ENCODE results near the gene ITGAD. TPM values are rescaled to one million over a fixed set of nuclear protein-coding genes. Genes with fewer than 3 reads are reported as not detected.
A peak's percentile ranks its signal among the peaks of the same experiment; 100 is the strongest.

ITGAD gene
- total RNA-seq, 4 donors from 2014 or later: 0.27 TPM; not detected in 3

GRCh38 chr16:31467151-31467773 lies 74.1 kb downstream of the ITGAD start:
- no peak for TF ChIP-seq CTCF (IDR thresholded peaks at IDR 0.05)
- no peak for TF ChIP-seq POLR2A (IDR thresholded peaks at IDR 0.05)
- TF ChIP-seq POLR2AphosphoS5 (IDR thresholded peaks at IDR 0.05): no peak
- TF ChIP-seq EP300 (IDR thresholded peaks at IDR 0.05): no peak
- peaks cover 0 to 17% (median 0%) of the 10 kb centered on the region in 3 donors for H3K4me1 ChIP-seq
- H3K27me3 ChIP-seq: no peaks in the 10 kb centered on the region
- H3K9me3 ChIP-seq: no peaks in the 10 kb centered on the region
- peaks cover 0 to 51% of the 10 kb centered on the region in 2 donors for H3K36me3 ChIP-seq
- no peak overlapping the region for H3K4me3 ChIP-seq
- H3K27ac ChIP-seq: no peak overlapping the region
- 65% methylated on average over 3 of the region's 5 CpGs; no CpG with 5 or more reads in 1 of the 2 donors for WGBS, 2 donors (ENCODE audit: low coverage in 1 of 2)
- ATAC-seq: no peak

GRCh38 chr16:31467858-31468257 lies 74.7 kb downstream of the ITGAD start:
- WGBS, 2 donors (ENCODE audit: low coverage in 1 of 2): 80 to 98% methylated on average over 1 to 4 of the region's 5 CpGs
- no peaks in the 10 kb centered on the region for H3K9me3 ChIP-seq
- H3K4me1 ChIP-seq: peaks cover 0 to 19% (median 0%) of the 10 kb centered on the region in 3 donors
- peaks cover 0 to 45% of the 10 kb centered on the region in 2 donors for H3K36me3 ChIP-seq
- ATAC-seq: no peak
- H3K4me3 ChIP-seq: no peak overlapping the region
- TF ChIP-seq CTCF (IDR thresholded peaks at IDR 0.05) (no peak), POLR2AphosphoS5 (IDR thresholded peaks at IDR 0.05) (no peak), POLR2A (IDR thresholded peaks at IDR 0.05) (no peak), EP300 (IDR thresholded peaks at IDR 0.05) (no peak)
- no peaks in the 10 kb centered on the region for H3K27me3 ChIP-seq
- no peak overlapping the region for H3K27ac ChIP-seq

GRCh38 chr16:31470615-31471014 lies 77.5 kb downstream of the ITGAD start:
- Histone ChIP-seq H3K27me3 (no peaks in the 10 kb centered on the region), H3K27ac (peak overlapping the region; percentile 95 to 99 (median 98)), H3K4me3 (no peak overlapping the region), H3K9me3 (no peaks in the 10 kb centered on the region), H3K36me3 (peaks cover 0 to 43% of the 10 kb centered on the region in 2 donors), H3K4me1 (peaks cover 2 to 47% (median 6%) of the 10 kb centered on the region in 3 donors)
- 59 to 74% methylated on average over 2 to 3 of the region's 3 CpGs for WGBS, 2 donors (ENCODE audit: low coverage in 1 of 2)
- TF ChIP-seq POLR2AphosphoS5 (IDR thresholded peaks at IDR 0.05) (no peak), POLR2A (IDR thresholded peaks at IDR 0.05) (no peak), EP300 (IDR thresholded peaks at IDR 0.05) (no peak), CTCF (IDR thresholded peaks at IDR 0.05) (no peak)
- no peak for ATAC-seq

GRCh38 chr16:31471241-31471874 lies 78.2 kb downstream of the ITGAD start:
- WGBS, 2 donors (ENCODE audit: low coverage in 1 of 2): 20 to 30% methylated on average over 2 to 3 of the region's 15 CpGs
- no peak for ATAC-seq
- H3K4me1 ChIP-seq: peaks cover 2 to 54% (median 9%) of the 10 kb centered on the region in 3 donors

More at GRCh38 chr16:31471241-31471874, 78.2 kb downstream of the ITGAD start:
- Histone ChIP-seq H3K27me3 (no peaks in the 10 kb centered on the region), H3K4me3 (peak overlapping the region; percentile 75 to 88), H3K27ac (peak overlapping the region; percentile 95 to 99 (median 98)), H3K9me3 (no peaks in the 10 kb centered on the region), H3K36me3 (peaks cover 0 to 43% of the 10 kb centered on the region in 2 donors)
- no peak for TF ChIP-seq CTCF (IDR thresholded peaks at IDR 0.05)
- no peak for TF ChIP-seq POLR2AphosphoS5 (IDR thresholded peaks at IDR 0.05)
- no peak for TF ChIP-seq EP300 (IDR thresholded peaks at IDR 0.05)
- no peak for TF ChIP-seq POLR2A (IDR thresholded peaks at IDR 0.05)

All from gastroesophageal sphincter (tissue), 4 donors.